ENCODE data around the gene ADCK1. TPM values are rescaled to one million over a fixed set of nuclear protein-coding genes. Genes with fewer than 3 reads are reported as not detected.
"Not testable (repeated sequence)": the region's sequence is repeated elsewhere in the genome, so short reads cannot be mapped to it uniquely, and the experiment has no call there.

Gene ADCK1
- total and polyA plus RNA-seq, 4 donors = 5.7 to 8.8 (median 7.0) TPM

DNA sequence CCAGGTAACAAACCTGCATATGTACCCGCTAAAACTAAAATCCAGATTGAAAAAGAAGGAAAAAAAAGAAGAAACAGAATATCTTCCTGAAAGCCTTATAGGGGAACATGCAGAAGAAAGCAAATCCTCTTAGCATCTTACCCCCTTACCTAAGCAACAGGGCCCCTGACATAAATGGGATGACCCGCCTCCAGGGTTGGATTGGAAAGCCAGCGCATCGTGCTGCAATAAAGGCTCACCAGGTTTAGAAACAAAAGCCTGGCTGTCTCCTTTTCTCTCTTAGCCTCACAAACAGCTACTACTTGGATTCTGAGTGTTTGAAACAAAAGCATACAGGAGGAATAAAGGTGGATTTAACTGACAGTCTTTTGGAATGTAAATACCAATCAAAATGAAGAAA lies 13.8 kb upstream of the ADCK1 start:
- 44 to 51% methylated on average over 4 of the region's 4 CpGs for WGBS, 2 donors

DNA sequence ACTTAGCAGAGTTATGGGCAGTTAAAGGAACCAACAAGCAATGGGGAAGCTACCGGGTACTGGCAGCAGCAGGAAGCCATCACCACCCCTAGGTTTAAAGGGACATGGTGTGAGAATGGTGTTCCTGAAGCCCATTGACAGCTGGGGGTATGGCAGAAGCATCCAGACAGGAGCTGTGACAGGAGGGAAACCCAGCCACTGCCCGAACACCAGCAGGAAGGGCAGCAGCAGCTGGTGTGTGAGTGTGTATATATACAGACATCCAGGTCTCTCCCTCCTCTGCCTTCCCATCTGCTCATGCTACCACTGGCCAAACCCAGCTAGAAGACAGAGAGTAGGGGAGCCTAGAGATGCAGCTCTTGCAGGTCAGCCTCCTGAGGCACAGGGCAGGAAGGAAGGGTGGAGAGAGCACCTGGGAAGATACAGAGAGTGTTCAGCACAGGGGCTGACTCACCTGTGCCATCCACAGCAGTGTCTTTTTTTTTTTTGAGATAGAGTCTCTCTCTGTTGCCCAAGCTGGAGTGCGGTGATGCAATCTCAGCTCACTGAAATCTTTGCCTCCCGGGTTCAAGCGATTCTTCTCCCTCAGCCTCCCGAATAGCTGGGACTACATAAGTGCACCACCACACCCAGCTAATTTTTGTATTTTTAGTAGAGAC lies 9.2 kb upstream of the ADCK1 start:
- H3K27me3 ChIP-seq (ENCODE audit: control insufficient read depth in 3 of 3, insufficient read depth in 3 of 3, low read length in 2 of 3) = no peaks in the 10 kb centered on the region
- ATAC-seq (ENCODE audit: insufficient read depth, low FRiP score) = no peak
- no peaks in the 10 kb centered on the region for H3K4me1 ChIP-seq (ENCODE audit: control insufficient read depth in 5 of 5, insufficient read depth in 5 of 5, low read length in 5 of 5)
- H3K27ac ChIP-seq (ENCODE audit: low read depth in 1 of 2, low read length in 1 of 2) = no peak overlapping the region
- H3K4me3 ChIP-seq = no peak overlapping the region
- TF ChIP-seq CTCF (IDR thresholded peaks at IDR 0.05; ENCODE audit: control extremely low read depth, extremely low read depth) = no peak
- DNase-seq = no peak
- H3K9ac ChIP-seq (ENCODE audit: insufficient read depth in 1 of 2, low read length in 2 of 2) = no peak overlapping the region
- 62 to 65% methylated on average over 6 of the region's 6 CpGs for WGBS, 2 donors
- H3K36me3 ChIP-seq (ENCODE audit: control insufficient read depth in 4 of 4, insufficient read depth in 4 of 4, low read length in 4 of 4) = no peaks in the 10 kb centered on the region
- H3K9me3 ChIP-seq (ENCODE audit: control insufficient read depth in 4 of 4, insufficient read depth in 3 of 4, low read length in 3 of 4) = no peaks in the 10 kb centered on the region

More for the DNA sequence above, 13.8 kb upstream of the ADCK1 start:
- TF ChIP-seq CTCF (IDR thresholded peaks at IDR 0.05; ENCODE audit: control extremely low read depth, extremely low read depth) = no peak
- H3K27ac ChIP-seq (ENCODE audit: low read depth in 1 of 2, low read length in 1 of 2) = no peak overlapping the region
- H3K9me3 ChIP-seq (ENCODE audit: control insufficient read depth in 4 of 4, insufficient read depth in 3 of 4, low read length in 3 of 4) = no peaks in the 10 kb centered on the region
- no peaks in the 10 kb centered on the region for H3K27me3 ChIP-seq (ENCODE audit: control insufficient read depth in 3 of 3, insufficient read depth in 3 of 3, low read length in 2 of 3)
- DNase-seq = no peak
- no peak overlapping the region for H3K9ac ChIP-seq (ENCODE audit: insufficient read depth in 1 of 2, low read length in 2 of 2)
- H3K4me3 ChIP-seq = no peak overlapping the region
- H3K4me1 ChIP-seq (ENCODE audit: control insufficient read depth in 5 of 5, insufficient read depth in 5 of 5, low read length in 5 of 5) = no peaks in the 10 kb centered on the region
- ATAC-seq (ENCODE audit: insufficient read depth, low FRiP score) = no peak
- H3K36me3 ChIP-seq (ENCODE audit: control insufficient read depth in 4 of 4, insufficient read depth in 4 of 4, low read length in 4 of 4) = no peaks in the 10 kb centered on the region

- no peak overlapping the region for H3K4me3 ChIP-seq
- no peaks in the 10 kb centered on the region for H3K36me3 ChIP-seq (ENCODE audit: control insufficient read depth in 4 of 4, insufficient read depth in 4 of 4, low read length in 4 of 4)
- TF ChIP-seq CTCF (IDR thresholded peaks at IDR 0.05; ENCODE audit: control extremely low read depth, extremely low read depth) = no peak
- DNase-seq = no peak
- no peak overlapping the region for H3K27ac ChIP-seq (ENCODE audit: low read depth in 1 of 2, low read length in 1 of 2)
- 46 to 58% methylated on average over 1 of the region's 1 CpG for WGBS, 2 donors
- H3K27me3 ChIP-seq (ENCODE audit: control insufficient read depth in 3 of 3, insufficient read depth in 3 of 3, low read length in 2 of 3) = no peaks in the 10 kb centered on the region
- H3K9me3 ChIP-seq (ENCODE audit: control insufficient read depth in 4 of 4, insufficient read depth in 3 of 4, low read length in 3 of 4) = no peaks in the 10 kb centered on the region
- no peak for ATAC-seq (ENCODE audit: insufficient read depth, low FRiP score)
- no peak overlapping the region for H3K9ac ChIP-seq (ENCODE audit: insufficient read depth in 1 of 2, low read length in 2 of 2)
- no peaks in the 10 kb centered on the region for H3K4me1 ChIP-seq (ENCODE audit: control insufficient read depth in 5 of 5, insufficient read depth in 5 of 5, low read length in 5 of 5)
Measured at GRCh38 chr14:77791225-77791600, 8.7 kb upstream of the ADCK1 start.

DNA sequence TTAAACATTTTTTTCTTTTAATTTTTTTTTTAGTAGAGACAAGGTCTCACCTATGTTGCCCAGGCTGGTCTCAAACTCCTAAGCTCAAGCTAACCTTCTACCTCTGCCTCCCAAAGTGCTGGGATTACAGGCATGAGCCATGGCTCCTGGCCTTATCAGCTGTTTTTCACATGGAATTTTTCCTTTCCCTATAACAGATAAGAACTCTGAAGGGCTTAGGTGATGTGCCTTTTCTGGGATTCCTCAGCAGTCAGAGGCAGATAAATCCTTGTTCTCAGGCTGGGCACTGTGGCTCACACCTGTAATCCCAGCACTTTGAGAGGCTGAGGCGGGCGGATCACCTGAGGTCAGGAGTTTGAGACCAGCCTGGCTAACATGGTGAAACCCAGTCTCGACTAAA lies 6.7 kb upstream of the ADCK1 start:
- not testable (repeated sequence) for H3K27me3 ChIP-seq (ENCODE audit: control insufficient read depth in 3 of 3, insufficient read depth in 3 of 3, low read length in 2 of 3); H3K9me3 ChIP-seq (ENCODE audit: control insufficient read depth in 4 of 4, insufficient read depth in 3 of 4, low read length in 3 of 4); H3K4me1 ChIP-seq (ENCODE audit: control insufficient read depth in 5 of 5, insufficient read depth in 5 of 5, low read length in 5 of 5); H3K27ac ChIP-seq (ENCODE audit: low read depth in 1 of 2, low read length in 1 of 2); H3K4me3 ChIP-seq; H3K36me3 ChIP-seq (ENCODE audit: control insufficient read depth in 4 of 4, insufficient read depth in 4 of 4, low read length in 4 of 4); DNase-seq; ATAC-seq (ENCODE audit: insufficient read depth, low FRiP score); H3K9ac ChIP-seq (ENCODE audit: insufficient read depth in 1 of 2, low read length in 2 of 2)
- 93 to 95% methylated on average over 3 of the region's 3 CpGs for WGBS, 2 donors

Measured in lung (tissue), 12 donors.